Upper lobe of right lung (tissue), 1 donor: Measurements from ENCODE around the gene HOXB9. TPM values are rescaled to one million over a fixed set of nuclear protein-coding genes. Genes with fewer than 3 reads are reported as not detected.

Experiments
- ATAC-seq: fragments of 200-7000 bp; cut with Tn5 transposase; one replicate; pipeline ENCODE4 v1.9.1; 2020; ENCODE audit warnings: mild to moderate bottlenecking, moderate library complexity
- DNase-seq: peaks from one replicate; pipeline ENCODE4 v3.0.0-alpha.2; 2020
- H3K27ac ChIP-seq: fragments of 200-600 bp; one replicate; pipeline ENCODE4 v1.8.0; 2022
- H3K27me3 ChIP-seq: fragments of 200-600 bp; one replicate; pipeline ENCODE4 v1.8.0; 2022; ENCODE audit warnings: mild to moderate bottlenecking
- H3K36me3 ChIP-seq: fragments of 200-600 bp; one replicate; pipeline ENCODE4 v1.8.0; 2022
- H3K4me1 ChIP-seq: fragments of 200-600 bp; one replicate; pipeline ENCODE4 v1.8.0; 2022
- H3K4me3 ChIP-seq: fragments of 200-600 bp; one replicate; pipeline ENCODE4 v1.8.0; 2022; ENCODE audit warnings: mild to moderate bottlenecking
- H3K9me3 ChIP-seq: fragments of 200-600 bp; one replicate; pipeline ENCODE4 v1.8.0; 2022
- intact Hi-C: fragments of 100-400 bp; cut with DNase I; formaldehyde crosslinking; loops from one replicate; pipeline ENCODE4 v1.11.0; 2022
- total RNA-seq: library from RNA; stranded (reverse); fragmentation: NEBNext Ultra II Directional; extraction: Animal tissue kit (Norgen Biotek cat#: 25700); gene quantifications from one replicate; pipeline ENCODE4 v1.2.1, GENCODE V29; 2021
- TF ChIP-seq, protein P1 (sequence below): fragments of 200-600 bp; IDR thresholded peaks from one replicate; pipeline ENCODE4 v1.8.0; 2022; ENCODE audit warnings: antibody characterized with exemption
- donor health status: DM: no; HTN: yes; CAD: no; lungs with severe emphysema.

HOXB9 gene
- total RNA-seq, 1 donor from 2014 or later: not detected

- TF ChIP-seq, protein P1, sequence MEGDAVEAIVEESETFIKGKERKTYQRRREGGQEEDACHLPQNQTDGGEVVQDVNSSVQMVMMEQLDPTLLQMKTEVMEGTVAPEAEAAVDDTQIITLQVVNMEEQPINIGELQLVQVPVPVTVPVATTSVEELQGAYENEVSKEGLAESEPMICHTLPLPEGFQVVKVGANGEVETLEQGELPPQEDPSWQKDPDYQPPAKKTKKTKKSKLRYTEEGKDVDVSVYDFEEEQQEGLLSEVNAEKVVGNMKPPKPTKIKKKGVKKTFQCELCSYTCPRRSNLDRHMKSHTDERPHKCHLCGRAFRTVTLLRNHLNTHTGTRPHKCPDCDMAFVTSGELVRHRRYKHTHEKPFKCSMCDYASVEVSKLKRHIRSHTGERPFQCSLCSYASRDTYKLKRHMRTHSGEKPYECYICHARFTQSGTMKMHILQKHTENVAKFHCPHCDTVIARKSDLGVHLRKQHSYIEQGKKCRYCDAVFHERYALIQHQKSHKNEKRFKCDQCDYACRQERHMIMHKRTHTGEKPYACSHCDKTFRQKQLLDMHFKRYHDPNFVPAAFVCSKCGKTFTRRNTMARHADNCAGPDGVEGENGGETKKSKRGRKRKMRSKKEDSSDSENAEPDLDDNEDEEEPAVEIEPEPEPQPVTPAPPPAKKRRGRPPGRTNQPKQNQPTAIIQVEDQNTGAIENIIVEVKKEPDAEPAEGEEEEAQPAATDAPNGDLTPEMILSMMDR: no peak
- Histone ChIP-seq H3K27ac (peak overlapping the region; percentile 93), H3K4me1 (peaks cover 6% of the 10 kb centered on the region), H3K9me3 (no peaks in the 10 kb centered on the region), H3K36me3 (no peaks in the 10 kb centered on the region), H3K4me3 (peak overlapping the region; percentile 59), H3K27me3 (peaks cover 79% of the 10 kb centered on the region)
- ATAC-seq (peak; percentile 15), DNase-seq (no peak)
- intact Hi-C loops: no loop called here
Measured at GRCh38 chr17:48578616-48579470, 47.3 kb downstream of the HOXB9 start.

DNA sequence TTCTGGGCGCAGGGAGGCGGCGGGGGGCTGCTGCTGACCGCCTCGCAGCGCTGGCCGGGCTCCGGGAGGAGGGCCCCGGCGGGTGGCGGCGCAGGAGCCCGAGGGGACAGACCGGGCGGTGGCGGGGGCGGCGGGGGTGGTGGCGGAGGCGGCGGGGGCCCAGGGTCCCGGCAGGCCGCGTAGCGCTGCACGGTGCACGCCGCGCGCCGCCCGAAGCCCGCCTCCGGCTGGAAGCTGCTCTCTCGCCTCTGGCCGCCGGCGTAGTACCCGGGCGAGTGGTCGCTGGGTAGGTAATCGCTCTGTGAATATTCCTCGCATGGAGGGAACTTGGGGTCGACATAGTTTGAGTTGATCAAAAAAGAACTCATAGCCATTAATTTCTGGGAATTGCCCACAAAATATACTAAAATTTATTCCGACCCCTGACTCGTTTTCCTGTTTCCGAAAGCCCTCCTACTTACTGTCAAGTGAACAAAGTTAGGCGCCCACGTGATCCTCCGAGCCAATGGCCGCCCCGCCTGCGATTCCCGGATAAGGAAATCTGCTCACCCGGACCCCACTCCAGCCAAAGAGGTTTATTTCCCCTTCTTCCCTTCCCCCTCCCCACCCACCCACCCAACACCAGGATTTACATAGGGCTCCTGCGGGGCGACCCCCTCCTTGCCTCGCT lies 48.1 kb downstream of the HOXB9 start, which contains the start of gene HOXB4:
TSS of gene HOXB4 (minus strand) at position 405 of the 670 bp plus-strand sequence. CDS start at position 374, 31 bp downstream.
- peak; percentile 55 for ATAC-seq
- intact Hi-C loops: no loop called here

DNA sequence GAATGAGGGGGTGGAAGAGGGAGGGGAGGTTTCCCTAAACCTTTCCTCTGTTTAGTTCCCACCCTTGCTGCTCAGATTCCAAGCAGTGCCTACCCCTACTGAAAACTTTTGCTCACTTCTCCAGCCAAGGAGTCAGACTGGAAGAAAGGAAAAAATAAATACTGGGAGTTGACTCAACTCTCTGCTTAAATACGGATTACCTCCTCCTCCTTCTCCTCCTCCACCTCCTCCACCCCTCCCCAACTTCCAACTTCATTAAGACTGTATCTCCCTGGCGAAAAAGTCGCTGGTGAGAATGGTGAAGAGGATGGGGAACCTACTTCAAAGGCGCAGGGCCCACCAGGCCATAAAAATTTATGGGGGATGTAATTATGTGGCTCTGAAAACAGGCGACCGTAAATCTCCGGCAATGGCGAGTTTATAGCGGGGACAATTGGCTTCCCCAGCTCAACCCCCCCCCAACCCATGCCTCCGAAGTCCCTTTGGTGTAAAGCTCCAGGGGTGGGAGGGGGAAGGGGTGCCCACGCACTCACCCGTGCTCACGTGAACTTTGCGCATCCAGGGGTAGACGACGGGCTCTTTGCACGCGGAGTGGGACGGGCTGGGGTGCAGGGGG lies 48.7 kb downstream of the HOXB9 start:
- Histone ChIP-seq H3K9me3 (no peaks in the 10 kb centered on the region), H3K4me3 (peak overlapping the region; percentile 59), H3K36me3 (no peaks in the 10 kb centered on the region), H3K4me1 (peaks cover 10% of the 10 kb centered on the region), H3K27me3 (peaks cover 79% of the 10 kb centered on the region), H3K27ac (peak overlapping the region; percentile 83)
- TF ChIP-seq, protein P1: no peak
- DNase-seq (no peak), ATAC-seq (no peak)
- intact Hi-C loops: no loop called here

More for the DNA sequence above, 48.1 kb downstream of the HOXB9 start, which contains the start of gene HOXB4:
- TF ChIP-seq, protein P1: no peak
- no peaks in the 10 kb centered on the region for H3K9me3 ChIP-seq
- H3K27me3 ChIP-seq: peaks cover 79% of the 10 kb centered on the region
- peak within 1 kb of the TSS; percentile 59 for H3K4me3 ChIP-seq
- no peak for DNase-seq
- H3K27ac ChIP-seq: peak within 1 kb of the TSS; percentile 93
- no peaks in the 10 kb centered on the region for H3K36me3 ChIP-seq
- peaks cover 6% of the 10 kb centered on the region for H3K4me1 ChIP-seq

DNA sequence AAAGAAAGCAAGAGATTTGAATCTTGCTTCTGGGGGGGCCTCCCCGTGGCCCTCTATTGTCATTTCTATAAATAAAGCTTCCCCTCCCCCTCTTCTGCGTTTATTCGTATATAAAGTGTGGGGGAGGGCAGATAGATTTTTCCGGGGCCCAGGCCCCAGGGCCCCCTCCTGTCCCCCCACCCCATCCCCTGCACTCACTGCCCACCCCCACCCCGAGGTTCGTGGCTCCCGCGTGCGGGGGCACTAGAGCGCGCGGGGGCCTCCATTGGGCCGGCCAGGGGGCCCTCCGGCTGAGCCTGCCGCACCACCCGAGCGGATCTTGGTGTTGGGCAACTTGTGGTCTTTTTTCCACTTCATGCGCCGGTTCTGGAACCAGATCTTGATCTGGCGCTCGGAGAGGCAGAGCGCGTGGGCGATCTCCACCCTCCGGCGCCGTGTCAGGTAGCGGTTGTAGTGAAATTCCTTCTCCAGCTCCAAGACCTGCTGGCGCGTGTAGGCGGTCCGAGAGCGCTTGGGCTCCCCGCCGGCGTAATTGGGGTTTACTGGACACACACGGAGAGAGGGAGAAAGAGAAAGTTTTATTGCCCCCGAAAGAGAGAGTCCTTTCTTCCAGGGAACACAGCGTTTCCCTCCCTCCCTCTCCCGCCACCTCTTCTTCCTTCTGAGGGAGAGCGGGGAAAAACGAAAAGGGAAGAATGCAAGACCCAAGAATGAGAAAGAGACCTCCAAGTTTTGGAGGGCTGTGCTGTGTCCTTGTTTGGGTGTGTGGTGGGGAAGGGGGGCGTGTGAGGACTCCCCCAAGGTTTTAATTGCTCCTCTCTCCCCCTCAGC lies 49.5 kb downstream of the HOXB9 start:
- peak overlapping the region; percentile 59 for H3K4me3 ChIP-seq
- intact Hi-C loops: no loop called here
- DNase-seq (no peak), ATAC-seq (no peak)
- peaks cover 78% of the 10 kb centered on the region for H3K27me3 ChIP-seq
- H3K36me3 ChIP-seq: no peaks in the 10 kb centered on the region
- peaks cover 11% of the 10 kb centered on the region for H3K4me1 ChIP-seq
- H3K9me3 ChIP-seq: no peaks in the 10 kb centered on the region
- TF ChIP-seq, protein P1: no peak
- peak overlapping the region; percentile 83 for H3K27ac ChIP-seq
